B cell (primary cell): Measurements from ENCODE around the gene NRAS. TPM values are rescaled to one million over a fixed set of nuclear protein-coding genes. Genes with fewer than 3 reads are reported as not detected.

ENCODE experiments used
- ATAC-seq: fragments of 200-7000 bp; cut with Tn5 transposase; one replicate; pipeline ENCODE4 v1.10.0; 2021; ENCODE audit warnings: low read depth, mild to moderate bottlenecking, moderate number of reproducible peaks, moderate library complexity
- CTCF ChIA-PET: fragments of 350-600 bp; sonication (Branson Sonifier 250); formaldehyde crosslinking; loops from one replicate; lab custom pipeline; 2021; ENCODE audit warnings: antibody characterized with exemption, inconsistent platforms; lab: Charles Lee
- POLR2A ChIA-PET: fragments of 350-600 bp; sonication (Branson Sonifier 250); formaldehyde crosslinking; loops from one replicate; lab custom pipeline; 2021; ENCODE audit warnings: antibody characterized with exemption; lab: Charles Lee
- DNase-seq: peaks from one replicate; pipeline ENCODE4 v3.0.0; 2013
- H2AFZ ChIP-seq: 2 replicates; pipeline ENCODE4 v1.6.1; 2012; ENCODE audit warnings: mild to moderate bottlenecking, low read depth, low read length; ENCODE audit not compliant: insufficient read depth, poor library complexity, severe bottlenecking
- H3K27ac ChIP-seq, 2 donors: 1 replicate in 1 of 2; 2 replicates in 1 of 2; pipeline ENCODE4 v1.5.1; 2012 to 2013; ENCODE audit warnings: low read length in 2 of 2, mild to moderate bottlenecking in 2 of 2, moderate library complexity in 1 of 2
- H3K27me3 ChIP-seq, 4 experiments: fragments of 200-600 bp in 1 of 4; sonication (generic) in 1 of 4; replicated peaks in 1 of 4; 1 replicate in 2 of 4; 2 replicates in 2 of 4; pipeline versions ENCODE4 v1.6.1 to v1.7.0; 2013 to 2016; ENCODE audit warnings: low read length in 3 of 4, mild to moderate bottlenecking in 2 of 4, mixed read lengths in 1 of 4, moderate library complexity in 1 of 4; ENCODE audit not compliant: insufficient read depth in 4 of 4, control insufficient read depth in 3 of 4; ENCODE audit errors: control extremely low read depth in 1 of 4
- H3K36me3 ChIP-seq, 2 experiments: replicated peaks in 1 of 2; 1 replicate in 1 of 2; 2 replicates in 1 of 2; pipeline versions ENCODE4 v1.6.1 to v1.7.1; 2013; ENCODE audit warnings: low read length in 1 of 2; ENCODE audit not compliant: insufficient read depth in 2 of 2, control insufficient read depth in 1 of 2; ENCODE audit errors: control extremely low read depth in 1 of 2, extremely low read depth in 1 of 2
- H3K4me1 ChIP-seq, 2 donors: fragments of 200-600 bp in 1 of 2; sonication (generic) in 1 of 2; 1 replicate in 1 of 2; 2 replicates in 1 of 2; pipeline versions ENCODE4 v1.5.1 to v1.6.1; 2013 to 2017; ENCODE audit warnings: low read length in 2 of 2; ENCODE audit not compliant: control insufficient read depth in 2 of 2, insufficient read depth in 2 of 2
- H3K4me2 ChIP-seq: replicated peaks from 2 replicates; pipeline ENCODE3; 2012; ENCODE audit warnings: mild to moderate bottlenecking, low read depth, low read length; ENCODE audit not compliant: poor library complexity, severe bottlenecking
- H3K4me3 ChIP-seq, 5 experiments: fragments of 200-600 bp in 1 of 5; sonication (generic) in 1 of 5; 1 replicate in 3 of 5; 2 replicates in 2 of 5; pipeline versions ENCODE4 v1.5.1 to v1.7.0; 2011 to 2016; ENCODE audit warnings: low read length in 4 of 5, mild to moderate bottlenecking in 4 of 5, low read depth in 2 of 5, control low read depth in 1 of 5, moderate library complexity in 1 of 5; ENCODE audit not compliant: insufficient read depth in 1 of 5; ENCODE audit errors: control extremely low read depth in 1 of 5, extremely low read depth in 1 of 5
- H3K79me2 ChIP-seq: fragments of 200-600 bp; sonication (generic); one replicate; pipeline ENCODE4 v1.6.0; 2016; ENCODE audit warnings: low read length; ENCODE audit not compliant: control insufficient read depth, insufficient read depth
- H3K9ac ChIP-seq: fragments of 200-600 bp; sonication (generic); 2 replicates; pipeline ENCODE4 v1.6.1; 2017; ENCODE audit warnings: mild to moderate bottlenecking, low read length, moderate library complexity
- H3K9me3 ChIP-seq, 3 donors: one replicate each; pipeline versions ENCODE4 v1.6.1 to v1.7.1; 2013; ENCODE audit warnings: low read length in 2 of 3; ENCODE audit not compliant: control insufficient read depth in 2 of 3, insufficient read depth in 1 of 3; ENCODE audit errors: control extremely low read depth in 1 of 3
- H4K20me1 ChIP-seq: 2 replicates; pipeline ENCODE4 v1.6.0; 2012; ENCODE audit warnings: mild to moderate bottlenecking, low read length; ENCODE audit not compliant: insufficient read depth, control insufficient read depth, poor library complexity, severe bottlenecking
- H3K27ac Mint-ChIP-seq: one replicate; pipeline ENCODE4 v1.8.0; 2021; ENCODE audit warnings: mixed read lengths
- H3K27me3 Mint-ChIP-seq: one replicate; pipeline ENCODE4 v1.8.0; 2021; ENCODE audit warnings: mixed read lengths
- H3K4me1 Mint-ChIP-seq: one replicate; pipeline ENCODE4 v1.8.0; 2021; ENCODE audit warnings: mixed read lengths
- H3K4me3 Mint-ChIP-seq: one replicate; pipeline ENCODE4 v1.8.0; 2021; ENCODE audit warnings: mixed read lengths
- H3K9me3 Mint-ChIP-seq: one replicate; pipeline ENCODE4 v1.8.0; 2022; ENCODE audit warnings: mixed read lengths; ENCODE audit not compliant: insufficient read depth
- CTCF ChIP-seq: fragments of 200-600 bp; IDR thresholded peaks from one replicate; pipeline ENCODE4 v1.8.0; 2022; ENCODE audit warnings: antibody characterized with exemption, mild to moderate bottlenecking
- EZH2 ChIP-seq: IDR thresholded peaks from 2 replicates; pipeline ENCODE4 v1.6.1; 2012; ENCODE audit warnings: borderline replicate concordance, low read depth, mild to moderate bottlenecking, moderate library complexity, low read length; ENCODE audit not compliant: insufficient read depth, poor library complexity, severe bottlenecking
- WGBS: methylation state at CpG from one replicate; pipeline ENCODE4 v1.1.5; 2013; ENCODE audit warnings: missing lambda C conversion rate; ENCODE audit not compliant: insufficient coverage; 5-methylcytosine and 5-hydroxymethylcytosine counted together
- intact Hi-C: fragments of 100-400 bp; cut with micrococcal nuclease; formaldehyde crosslinking; loops from one replicate; pipeline ENCODE4 v1.10.0; 2022
- polyA plus RNA-seq: library from polyadenylated mRNA; depleted of rRNA; stranded (reverse); fragments of >200 nt; gene quantifications from 2 replicates; pipeline ENCODE4 v1.2.3, GENCODE V29; 2012
- small RNA-seq: library from RNA; depleted of rRNA; stranded (forward); fragments of <200 nt; gene quantifications from one replicate; pipeline ENCODE3, GENCODE V24; 2012; ENCODE audit warnings: low replicate concordance, low read depth; ENCODE audit not compliant: insufficient read length
- total RNA-seq, 2 donors: library from RNA; stranded (reverse); fragments of 120-200 nt in 1 of 2; gene quantifications; 1 replicate in 1 of 2; 2 replicates in 1 of 2; pipeline versions ENCODE4 v1.2.3 to v1.2.4, GENCODE V29; 2013 to 2022

NRAS gene
- total and polyA plus RNA-seq, 2 donors (not counting 1 experiment from before 2014, with no cell fraction given), result 9.8 to 35.0 TPM

GRCh38 chr1:114666954-114667353, 49.6 kb downstream of the NRAS start:
- H3K4me1 ChIP-seq, result peaks cover 6 to 14% of the 10 kb centered on the region in 2 donors
- ATAC-seq (no peak), DNase-seq (no peak)
- H3K27me3 ChIP-seq, result peaks cover 0 to 2% (median 0%) of the 10 kb centered on the region in 4 experiments
- H3K27ac ChIP-seq, result no peak overlapping the region
- no peak overlapping the region for H3K4me3 ChIP-seq
- H2AFZ ChIP-seq, result no peak overlapping the region
- TF ChIP-seq CTCF, result no peak
- TF ChIP-seq EZH2, result no peak
- no peak overlapping the region for H3K4me2 ChIP-seq
- no peaks in the 10 kb centered on the region for H3K79me2 ChIP-seq
- H3K27ac Mint-ChIP-seq, result no peak overlapping the region
- POLR2A ChIA-PET, result no interaction called here
- intact Hi-C loops, result no loop called here
- no peaks in the 10 kb centered on the region for H3K9me3 Mint-ChIP-seq
- H3K4me1 Mint-ChIP-seq, result peaks cover 14% of the 10 kb centered on the region
- H3K36me3 ChIP-seq, result no peaks in the 10 kb centered on the region
- no peak overlapping the region for H3K4me3 Mint-ChIP-seq
- CTCF ChIA-PET, result no interaction called here
- no peak overlapping the region for H3K9ac ChIP-seq
- H3K27me3 Mint-ChIP-seq, result peaks cover 28% of the 10 kb centered on the region
- WGBS, result 100% methylated on average over 2 of the region's 3 CpGs
- no peaks in the 10 kb centered on the region for H4K20me1 ChIP-seq
- no peaks in the 10 kb centered on the region for H3K9me3 ChIP-seq

GRCh38 chr1:114660238-114660637, 56.3 kb downstream of the NRAS start:
- Histone ChIP-seq H3K9ac (no peak overlapping the region), H3K4me3 (no peak overlapping the region), H3K27ac (no peak overlapping the region), H3K36me3 (no peaks in the 10 kb centered on the region), H3K79me2 (no peaks in the 10 kb centered on the region), H3K9me3 (no peaks in the 10 kb centered on the region), H3K4me1 (no peaks in the 10 kb centered on the region), H4K20me1 (no peaks in the 10 kb centered on the region), H3K4me2 (no peak overlapping the region), H3K27me3 (peaks cover 0 to 2% (median 0%) of the 10 kb centered on the region in 4 experiments), H2AFZ (no peak overlapping the region)
- no peaks in the 10 kb centered on the region for H3K9me3 Mint-ChIP-seq
- no peaks in the 10 kb centered on the region for H3K4me1 Mint-ChIP-seq
- TF ChIP-seq CTCF (no peak), EZH2 (no peak)
- H3K4me3 Mint-ChIP-seq, result no peak overlapping the region
- WGBS, result no CpG with 5 or more reads among the region's 2 CpGs
- H3K27ac Mint-ChIP-seq, result no peak overlapping the region
- H3K27me3 Mint-ChIP-seq, result peaks cover 25% of the 10 kb centered on the region
- ATAC-seq (no peak), DNase-seq (no peak)
- POLR2A ChIA-PET, result no interaction called here
- intact Hi-C loops, result no loop called here
- CTCF ChIA-PET, result no interaction called here

Small RNA genes lying within 50 kb of the gene (small RNA-seq; reads per million reads assigned to genes)
- gene RN7SL432P (not detected), gene RNY1P13 (not detected)

Other genes with a start within 250 kb of the NRAS start
- 61.0 and 67.3 TPM in 2 replicates for gene TRIM33, start 205.6 kb downstream of the NRAS start, total RNA-seq
- gene TRIM33, start 205.6 kb downstream of the NRAS start, polyA plus RNA-seq, result 13.7 and 17.8 TPM in 2 replicates
- gene BCAS2, start 135.2 kb downstream of the NRAS start, total RNA-seq, result 27.6 and 30.6 TPM in 2 replicates
- 43.8 and 118 TPM in 2 replicates for gene BCAS2, start 135.2 kb downstream of the NRAS start, polyA plus RNA-seq
- 0.76 and 0.87 TPM in 2 replicates for gene DENND2C, start 46.7 kb downstream of the NRAS start, total RNA-seq
- 0.18 and 0.27 TPM in 2 replicates for gene DENND2C, start 46.7 kb downstream of the NRAS start, polyA plus RNA-seq
- not detected in 2 replicates for gene AMPD1, start 21.2 kb downstream of the NRAS start, total RNA-seq
- 0.04 and 0.18 TPM in 2 replicates for gene AMPD1, start 21.2 kb downstream of the NRAS start, polyA plus RNA-seq
- 443 and 454 TPM in 2 replicates for gene CSDE1, start 41.2 kb upstream of the NRAS start, total RNA-seq
- gene CSDE1, start 41.2 kb upstream of the NRAS start, polyA plus RNA-seq, result 114 and 194 TPM in 2 replicates
- gene SIKE1, start 63.9 kb upstream of the NRAS start, total RNA-seq, result 44.8 and 47.8 TPM in 2 replicates
- gene SIKE1, start 63.9 kb upstream of the NRAS start, polyA plus RNA-seq, result 18.4 and 27.2 TPM in 2 replicates
- not detected in 2 replicates for gene SYCP1, start 138.1 kb upstream of the NRAS start, total RNA-seq
- not detected in 2 replicates for gene SYCP1, start 138.1 kb upstream of the NRAS start, polyA plus RNA-seq